ENCODE measurements around the gene CADPS. TPM values are rescaled to one million over a fixed set of nuclear protein-coding genes. Genes with fewer than 3 reads are reported as not detected.

The CADPS gene
- total and polyA plus RNA-seq, 4 donors: 0.13 to 0.99 (median 0.75) TPM; not detected in 1

DNA sequence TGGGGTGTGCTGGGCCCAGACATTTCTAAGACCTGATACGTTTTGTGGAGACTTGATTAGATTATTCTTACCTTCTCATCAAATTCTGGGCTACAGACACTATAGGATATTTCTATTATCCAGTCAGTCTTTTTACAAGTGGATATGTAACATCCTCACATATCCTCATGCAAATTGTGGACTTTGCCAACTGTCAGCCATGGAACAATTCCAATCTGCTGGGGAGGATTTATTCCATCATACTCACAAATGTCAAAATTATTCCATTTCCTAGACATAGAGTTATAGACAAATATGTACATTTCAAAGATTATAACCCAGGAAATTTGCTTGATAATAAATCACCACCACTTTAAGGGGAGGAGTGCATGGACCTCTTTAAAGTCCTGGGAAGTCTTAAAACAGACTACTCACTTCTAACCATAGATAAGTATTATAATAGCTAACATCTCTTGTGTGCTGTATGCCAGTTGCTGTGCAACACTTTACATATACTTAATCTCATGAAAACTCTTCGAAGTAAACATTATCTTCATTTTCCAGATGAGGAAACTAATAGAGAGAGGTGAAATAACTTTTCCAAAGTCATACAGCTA is 44.4 kb downstream of the CADPS start:
- H3K4me1 ChIP-seq (ENCODE audit: control insufficient read depth in 1 of 2, insufficient read depth in 2 of 2, low read length in 2 of 2): no peaks in the 10 kb centered on the region
- WGBS, 2 donors: 28 to 80% methylated on average over 2 of the region's 2 CpGs
- no peaks in the 10 kb centered on the region for H3K27me3 ChIP-seq (ENCODE audit: control insufficient read depth in 1 of 2, insufficient read depth in 2 of 2, low read length in 1 of 2)
- no peaks in the 10 kb centered on the region for H3K9me3 ChIP-seq (ENCODE audit: control insufficient read depth, low read length)
- H3K4me3 ChIP-seq (ENCODE audit: low read length in 2 of 2): no peak overlapping the region
- ATAC-seq (ENCODE audit: low FRiP score) (no peak), DNase-seq (no peak)
- no peak overlapping the region for H3K27ac ChIP-seq (ENCODE audit: low read depth in 1 of 2, low read length in 2 of 2)
- intact Hi-C loops (cut with DNase I): no loop called here
- H3K36me3 ChIP-seq (ENCODE audit: control insufficient read depth in 1 of 2, insufficient read depth in 2 of 2, low read length in 1 of 2): no peaks in the 10 kb centered on the region

DNA sequence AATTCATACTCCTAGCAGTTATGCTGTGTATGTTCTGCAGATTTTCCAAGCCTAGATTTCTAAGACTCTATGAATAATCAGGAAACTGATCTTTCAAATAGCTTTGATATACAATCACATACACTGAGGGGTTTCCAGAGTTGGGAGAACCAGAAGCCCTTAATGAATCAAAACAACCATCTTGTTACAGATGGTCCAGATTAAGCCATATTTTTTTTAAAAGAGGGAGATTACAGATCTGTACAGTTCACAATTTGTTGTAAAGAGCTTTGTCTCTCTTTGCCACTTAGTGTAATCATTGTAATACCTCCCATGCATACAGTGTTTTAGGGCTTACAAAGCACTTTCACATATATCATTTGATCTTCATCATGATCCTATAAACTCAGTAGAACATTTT is 47.7 kb downstream of the CADPS start:
- no peak overlapping the region for H3K4me3 ChIP-seq (ENCODE audit: low read length in 2 of 2)
- no peak overlapping the region for H3K27ac ChIP-seq (ENCODE audit: low read depth in 1 of 2, low read length in 2 of 2)
- no peaks in the 10 kb centered on the region for H3K4me1 ChIP-seq (ENCODE audit: control insufficient read depth in 1 of 2, insufficient read depth in 2 of 2, low read length in 2 of 2)
- no peak for DNase-seq
- intact Hi-C loops (cut with DNase I): no loop called here
- H3K27me3 ChIP-seq (ENCODE audit: control insufficient read depth in 1 of 2, insufficient read depth in 2 of 2, low read length in 1 of 2): no peaks in the 10 kb centered on the region
- no peak for ATAC-seq (ENCODE audit: low FRiP score)
- no peaks in the 10 kb centered on the region for H3K36me3 ChIP-seq (ENCODE audit: control insufficient read depth in 1 of 2, insufficient read depth in 2 of 2, low read length in 1 of 2)
- H3K9me3 ChIP-seq (ENCODE audit: control insufficient read depth, low read length): no peaks in the 10 kb centered on the region

DNA sequence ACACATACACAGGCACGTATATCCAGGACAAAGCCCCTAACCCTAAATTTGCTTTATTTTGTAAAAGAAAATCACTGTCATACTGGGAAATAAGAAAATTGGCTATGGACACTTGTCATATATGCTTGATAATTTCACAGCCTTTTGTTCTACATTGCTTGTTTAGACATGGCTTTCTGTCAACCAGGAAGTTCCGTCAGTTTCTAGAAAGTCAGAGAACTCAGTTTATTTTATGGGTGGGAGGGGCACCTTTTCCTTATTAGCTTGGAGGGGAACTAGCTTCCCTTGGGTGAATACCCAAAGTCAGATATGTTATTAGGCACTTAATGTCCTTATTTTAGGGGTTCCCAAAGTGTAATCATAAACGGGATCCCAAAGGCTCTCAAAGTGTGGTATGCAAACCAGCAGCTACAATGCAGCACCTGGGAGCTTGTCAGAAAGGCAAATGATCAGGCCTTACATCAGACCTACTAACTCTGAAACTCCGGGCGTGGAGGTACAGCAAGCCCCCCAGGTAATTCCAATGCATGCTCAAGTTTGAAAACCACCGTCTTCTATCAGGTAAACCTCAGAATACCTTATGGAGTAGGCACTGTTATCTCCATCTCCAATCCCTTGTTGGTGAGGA is 50.1 kb downstream of the CADPS start:
- DNase-seq (no peak), ATAC-seq (ENCODE audit: low FRiP score) (no peak)
- H3K27ac ChIP-seq (ENCODE audit: low read depth in 1 of 2, low read length in 2 of 2): no peak overlapping the region
- no peaks in the 10 kb centered on the region for H3K36me3 ChIP-seq (ENCODE audit: control insufficient read depth in 1 of 2, insufficient read depth in 2 of 2, low read length in 1 of 2)
- H3K4me3 ChIP-seq (ENCODE audit: low read length in 2 of 2): no peak overlapping the region
- intact Hi-C loops (cut with DNase I): no loop called here
- H3K4me1 ChIP-seq (ENCODE audit: control insufficient read depth in 1 of 2, insufficient read depth in 2 of 2, low read length in 2 of 2): no peaks in the 10 kb centered on the region
- 66 to 77% methylated on average over 6 of the region's 6 CpGs for WGBS, 2 donors
- H3K27me3 ChIP-seq (ENCODE audit: control insufficient read depth in 1 of 2, insufficient read depth in 2 of 2, low read length in 1 of 2): no peaks in the 10 kb centered on the region
- H3K9me3 ChIP-seq (ENCODE audit: control insufficient read depth, low read length): no peaks in the 10 kb centered on the region

DNA sequence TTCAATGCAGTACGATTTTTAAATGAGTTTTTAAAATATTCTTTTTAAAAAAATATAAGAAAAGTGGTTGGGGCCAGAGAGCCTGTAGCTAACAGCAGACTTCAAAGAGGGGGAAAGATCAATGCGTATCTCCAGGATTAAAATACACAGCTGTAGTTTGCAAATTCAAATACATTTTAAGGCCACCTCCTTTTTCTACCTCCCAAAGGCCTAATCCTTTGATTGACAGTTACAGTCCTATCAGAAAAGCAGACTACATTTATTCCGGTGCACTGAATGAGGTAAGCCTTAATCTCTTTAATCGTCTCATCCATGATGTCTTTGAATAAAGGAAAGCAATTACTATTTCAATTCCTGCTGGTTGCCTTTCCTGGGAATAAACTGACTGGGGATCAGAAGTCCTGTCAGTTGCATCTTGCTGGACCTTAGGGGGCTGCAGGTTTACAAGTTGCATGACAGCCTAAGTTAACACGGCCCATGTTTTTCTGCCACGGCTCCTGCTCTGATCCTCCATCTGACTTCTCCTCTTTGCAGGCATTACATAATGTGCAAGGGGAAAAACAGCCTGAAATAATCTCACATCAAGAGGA is 51.7 kb downstream of the CADPS start:
- intact Hi-C loops (cut with DNase I): no loop called here
- Histone ChIP-seq H3K9me3 (ENCODE audit: control insufficient read depth, low read length) (no peaks in the 10 kb centered on the region), H3K27ac (ENCODE audit: low read depth in 1 of 2, low read length in 2 of 2) (no peak overlapping the region), H3K4me1 (ENCODE audit: control insufficient read depth in 1 of 2, insufficient read depth in 2 of 2, low read length in 2 of 2) (no peaks in the 10 kb centered on the region), H3K36me3 (ENCODE audit: control insufficient read depth in 1 of 2, insufficient read depth in 2 of 2, low read length in 1 of 2) (no peaks in the 10 kb centered on the region), H3K4me3 (ENCODE audit: low read length in 2 of 2) (no peak overlapping the region), H3K27me3 (ENCODE audit: control insufficient read depth in 1 of 2, insufficient read depth in 2 of 2, low read length in 1 of 2) (no peaks in the 10 kb centered on the region)
- no peak for DNase-seq
- WGBS, 2 donors: 66 to 76% methylated on average over 6 of the region's 6 CpGs
- no peak for ATAC-seq (ENCODE audit: low FRiP score)

DNA sequence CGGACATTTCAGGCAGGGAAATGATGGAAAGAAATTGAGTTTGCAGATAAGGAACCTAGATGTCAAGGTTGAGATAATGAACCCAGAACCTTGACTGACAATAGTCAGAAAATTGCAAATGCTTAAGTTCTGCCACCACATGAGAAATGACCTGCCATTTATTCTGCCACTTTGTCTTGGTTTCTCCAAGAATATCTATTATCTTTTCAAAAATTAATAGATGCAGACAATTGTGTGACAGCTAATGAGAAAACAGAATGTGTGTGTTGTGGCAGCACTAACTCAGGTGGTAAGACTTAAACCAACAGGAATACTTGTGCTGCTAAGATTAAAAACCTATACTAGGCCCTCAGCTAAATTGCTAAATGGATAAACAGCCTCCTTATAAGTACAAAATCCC is 52.3 kb downstream of the CADPS start:
- no peak overlapping the region for H3K4me3 ChIP-seq (ENCODE audit: low read length in 2 of 2)
- H3K36me3 ChIP-seq (ENCODE audit: control insufficient read depth in 1 of 2, insufficient read depth in 2 of 2, low read length in 1 of 2): no peaks in the 10 kb centered on the region
- H3K4me1 ChIP-seq (ENCODE audit: control insufficient read depth in 1 of 2, insufficient read depth in 2 of 2, low read length in 2 of 2): no peaks in the 10 kb centered on the region
- 85 to 93% methylated on average over 1 of the region's 1 CpG for WGBS, 2 donors
- no peak for DNase-seq
- no peak overlapping the region for H3K27ac ChIP-seq (ENCODE audit: low read depth in 1 of 2, low read length in 2 of 2)
- no peaks in the 10 kb centered on the region for H3K9me3 ChIP-seq (ENCODE audit: control insufficient read depth, low read length)
- ATAC-seq (ENCODE audit: low FRiP score): no peak
- no peaks in the 10 kb centered on the region for H3K27me3 ChIP-seq (ENCODE audit: control insufficient read depth in 1 of 2, insufficient read depth in 2 of 2, low read length in 1 of 2)
- intact Hi-C loops (cut with DNase I): no loop called here

DNA sequence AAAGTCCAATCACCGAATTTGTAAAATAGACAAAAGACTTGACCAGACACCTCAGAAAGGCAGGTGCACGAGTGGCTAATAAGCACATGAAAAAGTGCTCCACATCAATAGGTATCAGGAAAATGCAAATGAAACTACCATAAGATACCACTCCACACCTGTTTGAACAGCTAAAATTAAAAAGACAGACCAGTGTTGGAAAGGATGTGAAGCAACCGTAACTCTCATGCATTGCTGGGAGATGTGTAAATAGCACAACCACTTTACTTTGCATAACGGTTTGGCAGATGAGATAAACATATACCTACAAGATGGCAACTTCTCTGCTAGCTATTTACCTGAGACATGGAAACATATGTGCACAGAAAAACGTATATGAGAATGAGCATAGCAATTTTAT is 56.9 kb downstream of the CADPS start:
- DNase-seq (no peak), ATAC-seq (ENCODE audit: low FRiP score) (no peak)
- 80 to 82% methylated on average over 5 of the region's 5 CpGs for WGBS, 2 donors
- Histone ChIP-seq H3K27ac (ENCODE audit: low read depth in 1 of 2, low read length in 2 of 2) (no peak overlapping the region), H3K4me1 (ENCODE audit: control insufficient read depth in 1 of 2, insufficient read depth in 2 of 2, low read length in 2 of 2) (no peaks in the 10 kb centered on the region), H3K27me3 (ENCODE audit: control insufficient read depth in 1 of 2, insufficient read depth in 2 of 2, low read length in 1 of 2) (no peaks in the 10 kb centered on the region), H3K36me3 (ENCODE audit: control insufficient read depth in 1 of 2, insufficient read depth in 2 of 2, low read length in 1 of 2) (no peaks in the 10 kb centered on the region), H3K9me3 (ENCODE audit: control insufficient read depth, low read length) (no peaks in the 10 kb centered on the region), H3K4me3 (ENCODE audit: low read length in 2 of 2) (no peak overlapping the region)
- intact Hi-C loops (cut with DNase I): no loop called here

DNA sequence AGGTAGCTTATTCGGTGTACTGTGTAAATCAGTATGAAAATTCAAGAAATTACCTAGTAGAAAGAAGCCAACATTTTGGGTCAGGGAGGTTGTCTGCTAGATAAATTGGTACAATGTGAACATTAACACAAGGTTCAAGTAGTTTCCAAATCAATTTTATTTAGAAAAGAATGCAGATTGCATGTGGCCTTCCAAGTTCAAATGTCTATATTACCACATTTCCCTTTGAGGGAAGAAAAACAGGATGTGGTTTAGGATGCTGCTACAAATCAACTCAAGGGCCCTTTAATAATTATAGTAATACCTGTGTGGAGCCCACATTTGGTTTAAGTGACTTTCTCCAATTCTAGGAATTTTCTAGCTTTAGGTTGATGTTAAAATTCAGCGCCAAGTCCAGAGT is 57.5 kb downstream of the CADPS start:
- H3K4me3 ChIP-seq (ENCODE audit: low read length in 2 of 2): no peak overlapping the region
- no peak overlapping the region for H3K27ac ChIP-seq (ENCODE audit: low read depth in 1 of 2, low read length in 2 of 2)
- 83% methylated on average over 2 of the region's 2 CpGs for WGBS, 2 donors
- no peak for ATAC-seq (ENCODE audit: low FRiP score)
- H3K9me3 ChIP-seq (ENCODE audit: control insufficient read depth, low read length): no peaks in the 10 kb centered on the region
- H3K36me3 ChIP-seq (ENCODE audit: control insufficient read depth in 1 of 2, insufficient read depth in 2 of 2, low read length in 1 of 2): no peaks in the 10 kb centered on the region
- DNase-seq: no peak
- no peaks in the 10 kb centered on the region for H3K4me1 ChIP-seq (ENCODE audit: control insufficient read depth in 1 of 2, insufficient read depth in 2 of 2, low read length in 2 of 2)
- H3K27me3 ChIP-seq (ENCODE audit: control insufficient read depth in 1 of 2, insufficient read depth in 2 of 2, low read length in 1 of 2): no peaks in the 10 kb centered on the region
- intact Hi-C loops (cut with DNase I): no loop called here

DNA sequence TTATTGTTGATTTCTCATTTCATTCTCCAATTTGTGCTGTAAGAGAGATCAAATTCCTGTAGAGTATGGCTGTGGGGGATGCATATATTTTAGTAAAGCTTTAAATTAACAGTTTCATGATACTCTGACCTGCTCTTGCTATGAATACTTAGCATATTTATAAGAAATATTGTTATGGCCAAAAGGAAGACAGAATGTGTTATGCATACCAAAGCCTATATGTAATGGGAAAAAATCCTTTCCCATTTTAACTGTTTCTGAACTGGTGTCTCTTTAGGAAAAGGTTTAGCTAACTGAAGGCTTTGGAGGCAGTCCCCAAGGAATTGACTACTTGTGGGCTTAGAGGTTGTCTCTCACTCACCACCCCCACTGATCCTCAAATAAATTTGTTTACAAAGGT is 59.2 kb downstream of the CADPS start:
- no peaks in the 10 kb centered on the region for H3K36me3 ChIP-seq (ENCODE audit: control insufficient read depth in 1 of 2, insufficient read depth in 2 of 2, low read length in 1 of 2)
- H3K4me3 ChIP-seq (ENCODE audit: low read length in 2 of 2): no peak overlapping the region
- no peaks in the 10 kb centered on the region for H3K27me3 ChIP-seq (ENCODE audit: control insufficient read depth in 1 of 2, insufficient read depth in 2 of 2, low read length in 1 of 2)
- no peak for ATAC-seq (ENCODE audit: low FRiP score)
- intact Hi-C loops (cut with DNase I): no loop called here
- H3K4me1 ChIP-seq (ENCODE audit: control insufficient read depth in 1 of 2, insufficient read depth in 2 of 2, low read length in 2 of 2): no peaks in the 10 kb centered on the region
- H3K27ac ChIP-seq (ENCODE audit: low read depth in 1 of 2, low read length in 2 of 2): no peak overlapping the region
- no peaks in the 10 kb centered on the region for H3K9me3 ChIP-seq (ENCODE audit: control insufficient read depth, low read length)
- DNase-seq: no peak

DNA sequence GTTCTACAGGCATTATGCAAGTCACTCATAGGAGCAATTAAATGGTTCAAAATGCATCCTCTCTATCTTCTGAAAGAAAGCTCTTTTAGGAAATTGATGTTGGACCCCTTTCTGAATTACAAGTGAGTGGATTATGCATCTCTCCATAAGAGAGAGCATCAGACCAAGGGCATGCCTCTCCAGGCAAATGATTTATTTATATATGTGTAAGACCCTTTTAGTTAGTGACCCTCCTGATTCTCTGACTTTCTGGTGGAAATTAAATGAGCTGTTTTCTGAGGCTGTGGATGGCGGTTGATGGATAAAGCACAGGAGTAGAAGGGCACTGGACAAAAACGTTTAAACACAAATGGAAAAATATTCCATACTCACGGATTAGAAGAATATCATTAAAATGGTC is 62.6 kb downstream of the CADPS start:
- WGBS, 2 donors: 71 to 76% methylated on average over 3 of the region's 3 CpGs
- no peak for ATAC-seq (ENCODE audit: low FRiP score)
- intact Hi-C loops (cut with DNase I): no loop called here

More for the DNA sequence above, 62.6 kb downstream of the CADPS start:
- no peak for DNase-seq
- H3K27ac ChIP-seq (ENCODE audit: low read depth in 1 of 2, low read length in 2 of 2): no peak overlapping the region
- H3K4me1 ChIP-seq (ENCODE audit: control insufficient read depth in 1 of 2, insufficient read depth in 2 of 2, low read length in 2 of 2): no peaks in the 10 kb centered on the region
- no peak overlapping the region for H3K4me3 ChIP-seq (ENCODE audit: low read length in 2 of 2)
- H3K9me3 ChIP-seq (ENCODE audit: control insufficient read depth, low read length): no peaks in the 10 kb centered on the region
- no peaks in the 10 kb centered on the region for H3K36me3 ChIP-seq (ENCODE audit: control insufficient read depth in 1 of 2, insufficient read depth in 2 of 2, low read length in 1 of 2)
- no peaks in the 10 kb centered on the region for H3K27me3 ChIP-seq (ENCODE audit: control insufficient read depth in 1 of 2, insufficient read depth in 2 of 2, low read length in 1 of 2)

Data from aorta (tissue), 5 donors.